ENCODE measurements around the gene CYP4F12. TPM values are rescaled to one million over a fixed set of nuclear protein-coding genes. Genes with fewer than 3 reads are reported as not detected.
A peak's percentile ranks its signal among the peaks of the same experiment; 100 is the strongest.
"Not testable (repeated sequence)": the region's sequence is repeated elsewhere in the genome, so short reads cannot be mapped to it uniquely, and the experiment has no call there.

Gene CYP4F12
- total and polyA plus RNA-seq, 4 donors: 14.6 to 64.0 (median 25.0) TPM

GRCh38 chr19:15675560-15675959 lies 2.7 kb downstream of the CYP4F12 start (continued):
- TF ChIP-seq REST (IDR thresholded peaks at IDR 0.05): no peak
- no peak for TF ChIP-seq FOXA2 (IDR thresholded peaks at IDR 0.05)
- TF ChIP-seq TAF1 (conservative IDR thresholded peaks at IDR 0.05): no peak
- no peak for TF ChIP-seq NR2F2 (IDR thresholded peaks at IDR 0.05)
- TF ChIP-seq GABPA (IDR thresholded peaks at IDR 0.05 in 1 of 2, conservative IDR thresholded peaks at IDR 0.05 in 1 of 2): no peak

GRCh38 chr19:15679089-15679488 lies 6.2 kb downstream of the CYP4F12 start:
- no peak overlapping the region for H3K4me3 ChIP-seq (ENCODE audit: low read depth in 1 of 3, low read length in 3 of 3)
- H3K36me3 ChIP-seq (ENCODE audit: control insufficient read depth in 4 of 4, insufficient read depth in 3 of 4, low read depth in 1 of 4, low read length in 3 of 4): peaks cover 0 to 28% (median 12%) of the 10 kb centered on the region in 4 donors
- no peak for DNase-seq (ENCODE audit: low spot score)
- no peaks in the 10 kb centered on the region for H3K9me3 ChIP-seq (ENCODE audit: control insufficient read depth in 4 of 4, low read length in 3 of 4)
- H3K27me3 ChIP-seq (ENCODE audit: control insufficient read depth in 4 of 4, insufficient read depth in 4 of 4, low read length in 3 of 4): no peaks in the 10 kb centered on the region
- WGBS: 24% methylated on average over 4 of the region's 4 CpGs
- no peak overlapping the region for H3K9ac ChIP-seq (ENCODE audit: low read depth in 1 of 2, low read length in 2 of 2)
- TF ChIP-seq ZBTB33 (IDR thresholded peaks at IDR 0.05) (no peak), HNF4G (IDR thresholded peaks at IDR 0.05) (no peak), FOXA1 (IDR thresholded peaks at IDR 0.05) (no peak), SP1 (IDR thresholded peaks at IDR 0.05) (no peak), EGR1 (IDR thresholded peaks at IDR 0.05; ENCODE audit: low read depth in 2 of 2) (no peak), RAD21 (IDR thresholded peaks at IDR 0.05) (no peak), CTCF (IDR thresholded peaks at IDR 0.05; ENCODE audit: low read depth, low read length, missing input control) (no peak), JUND (IDR thresholded peaks at IDR 0.05) (no peak), REST (IDR thresholded peaks at IDR 0.05) (no peak), HNF4A (conservative IDR thresholded peaks at IDR 0.05) (no peak), RXRA (IDR thresholded peaks at IDR 0.05) (no peak)
- TF ChIP-seq, protein P1, sequence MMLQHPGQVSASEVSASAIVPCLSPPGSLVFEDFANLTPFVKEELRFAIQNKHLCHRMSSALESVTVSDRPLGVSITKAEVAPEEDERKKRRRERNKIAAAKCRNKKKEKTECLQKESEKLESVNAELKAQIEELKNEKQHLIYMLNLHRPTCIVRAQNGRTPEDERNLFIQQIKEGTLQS (IDR thresholded peaks at IDR 0.05): no peak
- peaks cover 2 to 57% (median 39%) of the 10 kb centered on the region in 4 donors for H3K4me1 ChIP-seq (ENCODE audit: control insufficient read depth in 4 of 4, insufficient read depth in 4 of 4, low read length in 3 of 4)
- peak overlapping the region in 1 of 2 donors; percentile 19 for H3K27ac ChIP-seq (ENCODE audit: low read depth in 1 of 2, low read length in 2 of 2)

GRCh38 chr19:15679865-15680264 lies 7.0 kb downstream of the CYP4F12 start:
- not testable (repeated sequence) for H3K27me3 ChIP-seq (ENCODE audit: control insufficient read depth in 4 of 4, insufficient read depth in 4 of 4, low read length in 3 of 4)
- H3K27ac ChIP-seq (ENCODE audit: low read depth in 1 of 2, low read length in 2 of 2): peak overlapping the region; percentile 78 to 93

More at GRCh38 chr19:15679865-15680264, 7.0 kb downstream of the CYP4F12 start:
- not testable (repeated sequence) for H3K9ac ChIP-seq (ENCODE audit: low read depth in 1 of 2, low read length in 2 of 2); H3K4me3 ChIP-seq (ENCODE audit: low read depth in 1 of 3, low read length in 3 of 3); H3K9me3 ChIP-seq (ENCODE audit: control insufficient read depth in 4 of 4, low read length in 3 of 4); DNase-seq (ENCODE audit: low spot score)
- peaks cover 2 to 50% (median 33%) of the 10 kb centered on the region in 4 donors for H3K4me1 ChIP-seq (ENCODE audit: control insufficient read depth in 4 of 4, insufficient read depth in 4 of 4, low read length in 3 of 4)
- H3K36me3 ChIP-seq (ENCODE audit: control insufficient read depth in 4 of 4, insufficient read depth in 3 of 4, low read depth in 1 of 4, low read length in 3 of 4): peaks cover 2 to 35% (median 18%) of the 10 kb centered on the region in 4 donors
- 62% methylated on average over 4 of the region's 4 CpGs for WGBS
